H9 (cell line): Measurements from ENCODE around the gene GTF2E1. TPM values are rescaled to one million over a fixed set of nuclear protein-coding genes. Genes with fewer than 3 reads are reported as not detected.
"Not testable (repeated sequence)": the region's sequence is repeated elsewhere in the genome, so short reads cannot be mapped to it uniquely, and the experiment has no call there.

Experiments used
- DNase-seq: peaks from one replicate; pipeline ENCODE4 v3.0.0-alpha.2; 2017
- H2AFZ ChIP-seq: one replicate; pipeline ENCODE4 v1.6.1; 2013; ENCODE audit warnings: mild to moderate bottlenecking, low read length, control low read depth, moderate library complexity
- H2AK5ac ChIP-seq: 2 replicates; pipeline ENCODE4 v1.6.1; 2013; ENCODE audit warnings: low read length, control low read depth, mixed read lengths; ENCODE audit not compliant: insufficient read length
- H2BK120ac ChIP-seq: one replicate; pipeline ENCODE4 v1.6.1; 2013; ENCODE audit warnings: low read depth, mild to moderate bottlenecking, low read length, control low read depth, inconsistent platforms; ENCODE audit not compliant: poor library complexity, severe bottlenecking
- H2BK12ac ChIP-seq: 2 replicates; pipeline ENCODE4 v1.6.1; 2013; ENCODE audit warnings: low read length, control low read depth, mixed read lengths, low read depth; ENCODE audit not compliant: insufficient read length
- H2BK15ac ChIP-seq: 2 replicates; pipeline ENCODE4 v1.6.1; 2013; ENCODE audit warnings: low read depth, low read length, control low read depth
- H2BK20ac ChIP-seq: one replicate; pipeline ENCODE4 v1.6.1; 2013; ENCODE audit warnings: low read depth, mild to moderate bottlenecking, low read length, control low read depth, inconsistent platforms; ENCODE audit not compliant: poor library complexity, severe bottlenecking
- H2BK5ac ChIP-seq: 2 replicates; pipeline ENCODE4 v1.6.1; 2013; ENCODE audit warnings: low read length, control low read depth, mixed read lengths; ENCODE audit not compliant: insufficient read length
- H3K14ac ChIP-seq: 2 replicates; pipeline ENCODE4 v1.6.1; 2013; ENCODE audit warnings: low read length, control low read depth; ENCODE audit not compliant: insufficient read depth
- H3K18ac ChIP-seq: 2 replicates; pipeline ENCODE4 v1.6.1; 2013; ENCODE audit warnings: low read depth, mild to moderate bottlenecking, mixed read lengths, low read length, control low read depth; ENCODE audit not compliant: insufficient read length
- H3K23ac ChIP-seq: 2 replicates; pipeline ENCODE4 v1.6.1; 2013; ENCODE audit warnings: low read length, control low read depth, mixed read lengths, low read depth; ENCODE audit not compliant: insufficient read length
- H3K23me2 ChIP-seq: 2 replicates; pipeline ENCODE4 v1.6.1; 2013; ENCODE audit warnings: low read depth, mild to moderate bottlenecking, mixed read lengths, low read length, control low read depth; ENCODE audit not compliant: insufficient read length, poor library complexity, severe bottlenecking
- H3K27ac ChIP-seq: 2 replicates; pipeline ENCODE4 v1.5.1; 2013; ENCODE audit warnings: low read length, control low read depth, mixed read lengths, low read depth; ENCODE audit not compliant: insufficient read length
- H3K27me3 ChIP-seq: 2 replicates; pipeline ENCODE4 v1.6.1; 2013; ENCODE audit warnings: low read length, control low read depth, inconsistent platforms; ENCODE audit not compliant: insufficient read depth
- H3K4ac ChIP-seq: 2 replicates; pipeline ENCODE4 v1.6.1; 2013; ENCODE audit warnings: low read depth, mild to moderate bottlenecking, control low read depth, inconsistent platforms, low read length, moderate library complexity
- H3K4me1 ChIP-seq: 2 replicates; pipeline ENCODE4 v1.6.1; 2013; ENCODE audit warnings: low read length, control low read depth, inconsistent platforms; ENCODE audit not compliant: insufficient read depth
- H3K4me2 ChIP-seq: 2 replicates; pipeline ENCODE4 v1.6.1; 2013; ENCODE audit warnings: low read length, control low read depth, mixed read lengths; ENCODE audit not compliant: insufficient read length, insufficient read depth
- H3K56ac ChIP-seq: 2 replicates; pipeline ENCODE4 v1.6.1; 2013; ENCODE audit warnings: low read depth, mild to moderate bottlenecking, mixed read lengths, low read length, control low read depth; ENCODE audit not compliant: insufficient read length
- H3K79me1 ChIP-seq: 2 replicates; pipeline ENCODE4 v1.6.1; 2013; ENCODE audit warnings: low read depth, mild to moderate bottlenecking, moderate library complexity, low read length, control low read depth, inconsistent platforms; ENCODE audit not compliant: insufficient read depth, poor library complexity, severe bottlenecking
- H3K79me2 ChIP-seq: 2 replicates; pipeline ENCODE4 v1.6.1; 2013; ENCODE audit warnings: low read length, control low read depth, inconsistent platforms; ENCODE audit not compliant: insufficient read depth
- H3K9ac ChIP-seq: 2 replicates; pipeline ENCODE4 v1.6.1; 2013; ENCODE audit warnings: low read length, control low read depth, mixed read lengths; ENCODE audit not compliant: insufficient read length; ENCODE audit errors: extremely low read depth
- H3K9me3 ChIP-seq: one replicate; pipeline ENCODE4 v1.6.1; 2013; ENCODE audit warnings: low read depth, low read length, inconsistent platforms; ENCODE audit not compliant: control insufficient read depth
- H3T11ph ChIP-seq: one replicate; pipeline ENCODE4 v1.6.1; 2013; ENCODE audit warnings: mild to moderate bottlenecking, low read length, control low read depth, inconsistent platforms
- H4K20me1 ChIP-seq: one replicate; pipeline ENCODE4 v1.6.1; 2013; ENCODE audit not compliant: control insufficient read depth, insufficient read length, insufficient read depth
- H4K5ac ChIP-seq: 2 replicates; pipeline ENCODE4 v1.6.1; 2013; ENCODE audit warnings: low read depth, mild to moderate bottlenecking, mixed read lengths, low read length, control low read depth; ENCODE audit not compliant: insufficient read length
- H4K8ac ChIP-seq: replicated peaks from 2 replicates; pipeline ENCODE4 v1.6.1; 2013; ENCODE audit warnings: low read length, control low read depth, mixed read lengths, low read depth; ENCODE audit not compliant: insufficient read length
- H4K91ac ChIP-seq: 2 replicates; pipeline ENCODE4 v1.6.1; 2013; ENCODE audit warnings: low read depth, mild to moderate bottlenecking, moderate library complexity, mixed read lengths, low read length, control low read depth; ENCODE audit not compliant: insufficient read length
- H3K27ac Mint-ChIP-seq, 3 experiments: 2 replicates in 2 of 3; 3 replicates in 1 of 3; pipeline ENCODE4 v1.8.0; 2020 to 2021; ENCODE audit warnings: mixed read lengths in 3 of 3, mild to moderate bottlenecking in 1 of 3, moderate library complexity in 1 of 3
- H3K27me3 Mint-ChIP-seq: 2 replicates; pipeline ENCODE4 v1.8.0; 2021; ENCODE audit warnings: low read depth, mild to moderate bottlenecking, moderate library complexity, mixed read lengths
- H3K36me3 Mint-ChIP-seq, 3 experiments: 2 replicates in 2 of 3; 3 replicates in 1 of 3; pipeline ENCODE4 v1.8.0; 2020 to 2021; ENCODE audit warnings: low read depth in 3 of 3, mixed read lengths in 3 of 3; ENCODE audit not compliant: insufficient read depth in 1 of 3
- H3K4me1 Mint-ChIP-seq, 2 experiments: 2 replicates each; pipeline ENCODE4 v1.8.0; 2020; ENCODE audit warnings: mixed read lengths in 2 of 2
- H3K4me3 Mint-ChIP-seq, 2 experiments: 2 replicates in 1 of 2; 3 replicates in 1 of 2; pipeline ENCODE4 v1.8.0; 2020 to 2021; ENCODE audit warnings: mild to moderate bottlenecking in 2 of 2, mixed read lengths in 2 of 2, moderate library complexity in 1 of 2
- H3K9me3 Mint-ChIP-seq, 2 experiments: 2 replicates in 1 of 2; 3 replicates in 1 of 2; pipeline ENCODE4 v1.8.0; 2020; ENCODE audit warnings: mild to moderate bottlenecking in 2 of 2, mixed read lengths in 2 of 2, moderate library complexity in 1 of 2
- CTCF ChIP-seq: fragments of 200-600 bp; sonication (generic); conservative IDR thresholded peaks from 3 replicates; pipeline ENCODE4 v1.8.0; 2021; ENCODE audit warnings: antibody characterized with exemption, mild to moderate bottlenecking
- WGBS: extraction: QIAGEN DNeasy Blood & Tissue Kit; methylation state at CpG from one replicate; pipeline ENCODE4 v1.1.7; 2013; ENCODE audit warnings: missing lambda C conversion rate, low lambda C conversion rate, mixed read lengths; ENCODE audit not compliant: insufficient read length; ENCODE audit errors: extremely low coverage; 5-methylcytosine and 5-hydroxymethylcytosine counted together
- total RNA-seq: library from RNA; stranded (reverse); gene quantifications from 2 replicates; pipeline ENCODE4 v1.2.1, GENCODE V29; 2021

Gene GTF2E1
- total RNA-seq, 1 experiment from 2014 or later = 88.8 TPM

DNA sequence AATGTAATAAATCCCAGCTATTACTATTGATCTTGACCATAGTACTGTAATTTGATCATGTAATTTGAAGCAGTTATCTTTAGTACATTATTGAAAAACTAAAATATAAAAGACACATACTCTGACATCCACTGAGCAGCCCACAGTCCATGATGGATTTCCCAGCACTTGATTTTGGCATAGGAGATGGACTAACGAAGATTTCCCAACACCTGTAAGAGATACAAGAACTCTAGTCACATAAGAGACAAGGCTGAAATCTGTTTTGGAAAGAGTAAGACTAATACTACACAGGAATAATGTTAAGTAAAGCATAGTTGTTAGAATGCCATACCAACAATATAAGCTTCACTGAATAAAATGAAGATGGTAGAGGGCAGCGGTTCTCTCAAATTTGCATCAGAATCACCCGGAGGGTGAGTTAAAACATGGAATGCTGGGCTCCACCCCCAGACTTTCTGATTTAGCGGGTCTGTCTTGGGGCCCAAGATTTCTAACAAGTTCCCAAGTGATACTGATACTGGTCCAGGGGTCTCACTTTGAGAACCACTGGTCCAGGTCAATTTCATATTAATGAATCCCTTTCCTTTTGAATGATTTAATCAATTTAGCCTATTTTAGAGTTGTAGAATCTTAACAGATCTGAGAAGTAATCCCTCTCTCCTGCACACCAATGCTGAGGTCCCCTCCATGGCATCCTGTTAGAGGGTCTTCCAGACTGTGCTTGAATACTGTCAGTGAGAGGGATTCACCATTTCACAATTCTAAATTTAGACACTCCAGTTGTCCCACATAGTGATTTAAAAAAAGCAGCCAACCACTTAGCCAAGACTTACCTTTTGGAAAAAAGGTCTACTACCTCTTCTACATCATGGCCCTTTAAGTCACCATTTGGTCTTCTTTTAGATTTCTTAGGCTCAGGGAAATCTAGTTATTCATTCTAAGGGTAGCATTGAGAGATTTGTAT is 11.7 kb upstream of the GTF2E1 start:
- Histone ChIP-seq H3K27ac (no peak overlapping the region), H3K27me3 (no peaks in the 10 kb centered on the region), H3K9me3 (no peaks in the 10 kb centered on the region), H4K20me1 (no peaks in the 10 kb centered on the region), H4K5ac (no peak overlapping the region), H2BK15ac (no peak overlapping the region), H3K9ac (no peak overlapping the region), H3K18ac (no peak overlapping the region), H2BK120ac (no peak overlapping the region), H4K8ac (no peak overlapping the region), H3K4me2 (no peak overlapping the region), H2BK5ac (no peak overlapping the region), H3K23ac (no peak overlapping the region), H3T11ph (no peak overlapping the region), H4K91ac (no peak overlapping the region), H2AFZ (no peak overlapping the region), H2AK5ac (no peak overlapping the region), H3K14ac (no peak overlapping the region), H2BK12ac (no peak overlapping the region), H3K79me1 (no peaks in the 10 kb centered on the region), H3K79me2 (no peaks in the 10 kb centered on the region), H3K4me1 (no peaks in the 10 kb centered on the region), H3K23me2 (no peaks in the 10 kb centered on the region), H3K4ac (no peak overlapping the region), H3K56ac (no peak overlapping the region), H2BK20ac (peak overlapping the region; percentile 45)
- no peak for DNase-seq
- TF ChIP-seq CTCF = no peak
- Mint-ChIP-seq H3K9me3 (peaks cover 19 to 21% of the 10 kb centered on the region in 2 experiments), H3K4me3 (no peak overlapping the region), H3K27ac (peak overlapping the region in 1 of 3 experiments; percentile 42; a peak in 3 of 7 replicates), H3K36me3 (peaks cover 12 to 33% (median 21%) of the 10 kb centered on the region in 3 experiments), H3K4me1 (peaks cover 16 to 19% of the 10 kb centered on the region in 2 experiments), H3K27me3 (peaks cover 3% of the 10 kb centered on the region; the same call in 1 of the 2 replicates)
- no CpG with 5 or more reads among the region's 4 CpGs for WGBS

DNA sequence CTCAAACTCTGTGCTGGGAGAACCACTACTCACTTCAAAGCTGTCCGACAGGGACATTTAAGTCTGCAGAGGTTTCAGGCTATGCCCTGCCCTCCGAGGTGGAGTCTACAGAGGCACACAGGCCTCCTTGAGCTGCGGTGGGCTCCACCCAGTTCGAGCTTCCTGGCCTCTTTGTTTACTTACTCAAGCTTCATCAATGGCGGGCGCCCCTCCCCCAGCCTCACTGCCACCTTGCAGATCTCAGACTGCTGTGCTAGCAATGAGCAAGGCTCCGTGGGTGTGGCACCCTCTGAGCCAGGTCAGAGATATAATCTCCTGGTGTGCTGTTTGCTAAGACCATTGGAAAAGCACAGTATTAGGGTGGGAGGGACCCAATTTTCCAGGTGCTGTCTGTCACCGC is 4.5 kb upstream of the GTF2E1 start:
- not testable (repeated sequence) for H3K18ac ChIP-seq, H4K8ac ChIP-seq, H2BK120ac ChIP-seq, H3K4me3 Mint-ChIP-seq, H2AK5ac ChIP-seq, H4K91ac ChIP-seq, DNase-seq, H3K27me3 ChIP-seq, H3K79me2 ChIP-seq, H2AFZ ChIP-seq, H3K27me3 Mint-ChIP-seq, H3K27ac ChIP-seq, H2BK12ac ChIP-seq, H3K4ac ChIP-seq, H3K56ac ChIP-seq, H4K5ac ChIP-seq, H3K9me3 ChIP-seq, H3K79me1 ChIP-seq, H3K9ac ChIP-seq, H3T11ph ChIP-seq, H3K4me1 ChIP-seq, H3K23me2 ChIP-seq, H3K23ac ChIP-seq, H3K4me2 ChIP-seq, H2BK15ac ChIP-seq, H2BK5ac ChIP-seq, H3K27ac Mint-ChIP-seq, H3K14ac ChIP-seq, H2BK20ac ChIP-seq, H3K4me1 Mint-ChIP-seq, H4K20me1 ChIP-seq
- Mint-ChIP-seq H3K9me3 (peaks cover 42 to 48% of the 10 kb centered on the region in 2 experiments), H3K36me3 (peaks cover 40 to 59% (median 48%) of the 10 kb centered on the region in 3 experiments)
- no CpG with 5 or more reads among the region's 8 CpGs for WGBS
